CD4-positive, alpha-beta T cell (primary cell): ENCODE data around the gene TEX19. TPM values are rescaled to one million over a fixed set of nuclear protein-coding genes. Genes with fewer than 3 reads are reported as not detected.

ENCODE experiments used
- ATAC-seq: fragments of 200-7000 bp; cut with Tn5 transposase; one replicate; pipeline ENCODE4 v1.10.0; 2022; ENCODE audit warnings: mild to moderate bottlenecking; ENCODE audit not compliant: poor library complexity
- CTCF ChIA-PET: fragments of 350-600 bp; sonication (Branson Sonifier 250); formaldehyde crosslinking; loops from one replicate; lab custom pipeline; 2021; ENCODE audit warnings: antibody characterized with exemption, inconsistent platforms; lab: Charles Lee
- POLR2A ChIA-PET: fragments of 350-600 bp; sonication (Branson Sonifier 250); formaldehyde crosslinking; loops from one replicate; lab custom pipeline; 2021; ENCODE audit warnings: antibody characterized with exemption, inconsistent platforms; lab: Charles Lee
- DNase-seq, 14 experiments: peaks; one replicate each; pipeline ENCODE4 v3.0.0-alpha.2; 2013 to 2020; ENCODE audit warnings: mixed read lengths in 2 of 14
- H3K27ac ChIP-seq, 2 donors: one replicate each; pipeline versions ENCODE4 v1.5.1 to v1.7.0; 2013; ENCODE audit warnings: low read length in 2 of 2, low read depth in 1 of 2, mild to moderate bottlenecking in 1 of 2
- H3K27me3 ChIP-seq, 2 experiments: 1 replicate in 1 of 2; 2 replicates in 1 of 2; pipeline versions ENCODE4 v1.6.1 to v1.7.0; 2013; ENCODE audit warnings: low read length in 2 of 2, control low read depth in 1 of 2, mild to moderate bottlenecking in 1 of 2, moderate library complexity in 1 of 2; ENCODE audit not compliant: insufficient read depth in 2 of 2, control insufficient read depth in 1 of 2
- H3K36me3 ChIP-seq: one replicate; pipeline ENCODE4 v1.6.1; 2013; ENCODE audit warnings: low read length, control low read depth; ENCODE audit not compliant: insufficient read depth
- H3K4me1 ChIP-seq: one replicate; pipeline ENCODE4 v1.6.1; 2013; ENCODE audit warnings: low read length, control low read depth; ENCODE audit not compliant: insufficient read depth
- H3K4me3 ChIP-seq: one replicate; pipeline ENCODE4 v1.5.1; 2013; ENCODE audit warnings: mild to moderate bottlenecking, low read length, moderate library complexity
- H3K9me3 ChIP-seq, 2 experiments: 1 replicate in 1 of 2; 2 replicates in 1 of 2; pipeline versions ENCODE4 v1.6.1 to v1.7.0; 2013; ENCODE audit warnings: low read length in 2 of 2, mild to moderate bottlenecking in 2 of 2, control low read depth in 1 of 2, moderate library complexity in 1 of 2; ENCODE audit not compliant: control insufficient read depth in 1 of 2, insufficient read depth in 1 of 2
- H3K27ac Mint-ChIP-seq: one replicate; pipeline ENCODE4 v1.8.0; 2020; ENCODE audit warnings: mixed read lengths
- H3K27me3 Mint-ChIP-seq: one replicate; pipeline ENCODE4 v1.8.0; 2021; ENCODE audit warnings: mixed read lengths
- H3K36me3 Mint-ChIP-seq: one replicate; pipeline ENCODE4 v1.8.0; 2021; ENCODE audit warnings: low read depth, mixed read lengths
- H3K4me1 Mint-ChIP-seq: one replicate; pipeline ENCODE4 v1.8.0; 2021; ENCODE audit warnings: low read depth, mixed read lengths
- H3K4me3 Mint-ChIP-seq: one replicate; pipeline ENCODE4 v1.8.0; 2020; ENCODE audit warnings: mild to moderate bottlenecking, mixed read lengths
- H3K9me3 Mint-ChIP-seq: one replicate; pipeline ENCODE4 v1.8.0; 2020; ENCODE audit warnings: mixed read lengths
- intact Hi-C, 2 experiments: fragments of 100-400 bp; cut with DNase I in 1 of 2; cut with micrococcal nuclease in 1 of 2; formaldehyde crosslinking; loops; one replicate each; pipeline versions ENCODE4 v1.15.1 to v1.9.0; 2023 to 2025; cut with DNase I, micrococcal nuclease
- total RNA-seq, 174 experiments: library from RNA in 2 of 174; stranded (reverse) in 2 of 174; gene quantifications; one replicate each; pipeline ENCODE4 v1.2.3 and lab custom pipeline; 2021 to 2026
- TF ChIP-seq, protein P1 (sequence below): fragments of 200-600 bp; IDR thresholded peaks from one replicate; pipeline ENCODE4 v1.8.0; 2022; ENCODE audit warnings: antibody characterized with exemption, mild to moderate bottlenecking

The TEX19 gene
- total RNA-seq, 2 experiments from 2014 or later, result not detected

- DNase-seq, result peak in 4 of 14 experiments; percentile 39 to 55 (median 45)
- POLR2A ChIA-PET, result interaction anchor here (0.6 to 6.4 kb wide), 17 partner anchors 10 to 286 kb away, joined by 3 to 157 read pairs (median 4); partner anchors contain the start of genes CSNK1D and SECTM1
- H3K4me3 Mint-ChIP-seq, result peak overlapping the region; percentile 99
Measured at GRCh38 chr17:82316651-82317393, 42.2 kb upstream of the TEX19 start.

GRCh38 chr17:82317394-82318168, 41.5 kb upstream of the TEX19 start, which contains the start of gene CD7:
TSS of gene CD7 (minus strand) at chr17:82317608. CDS start at chr17:82317495, 113 bp downstream.
- DNase-seq (peak in 13 of 14 experiments; percentile 55 to 85 (median 73)), ATAC-seq (peak; percentile 75)
- Mint-ChIP-seq H3K36me3 (peaks cover 27% of the 10 kb centered on the region), H3K9me3 (no peaks in the 10 kb centered on the region), H3K4me3 (peak within 1 kb of the TSS; percentile 99), H3K27me3 (no peaks in the 10 kb centered on the region), H3K27ac (no peak within 1 kb of the TSS), H3K4me1 (peaks cover 38% of the 10 kb centered on the region)
- ChIA-PET CTCF (interaction anchor here (0.8 to 2.5 kb wide), 4 partner anchors 17 to 115 kb away, joined by 3 to 11 read pairs (median 4); no protein-coding TSS in a partner anchor), POLR2A (interaction anchor here (0.8 to 6.4 kb wide), 15 partner anchors 10 to 191 kb away, joined by 3 to 157 read pairs (median 4); partner anchors contain the start of genes CSNK1D and SECTM1)
- H3K27me3 ChIP-seq, result no peaks in the 10 kb centered on the region
- peaks cover 0 to 17% of the 10 kb centered on the region in 2 experiments for H3K9me3 ChIP-seq
- intact Hi-C loops, result loop anchor here in 1 of 2 experiments (1.0 to 2.0 kb wide), 2 partner anchors 17 to 45 kb away; partner anchors contain the start of gene CSNK1D
- TF ChIP-seq, protein P1, sequence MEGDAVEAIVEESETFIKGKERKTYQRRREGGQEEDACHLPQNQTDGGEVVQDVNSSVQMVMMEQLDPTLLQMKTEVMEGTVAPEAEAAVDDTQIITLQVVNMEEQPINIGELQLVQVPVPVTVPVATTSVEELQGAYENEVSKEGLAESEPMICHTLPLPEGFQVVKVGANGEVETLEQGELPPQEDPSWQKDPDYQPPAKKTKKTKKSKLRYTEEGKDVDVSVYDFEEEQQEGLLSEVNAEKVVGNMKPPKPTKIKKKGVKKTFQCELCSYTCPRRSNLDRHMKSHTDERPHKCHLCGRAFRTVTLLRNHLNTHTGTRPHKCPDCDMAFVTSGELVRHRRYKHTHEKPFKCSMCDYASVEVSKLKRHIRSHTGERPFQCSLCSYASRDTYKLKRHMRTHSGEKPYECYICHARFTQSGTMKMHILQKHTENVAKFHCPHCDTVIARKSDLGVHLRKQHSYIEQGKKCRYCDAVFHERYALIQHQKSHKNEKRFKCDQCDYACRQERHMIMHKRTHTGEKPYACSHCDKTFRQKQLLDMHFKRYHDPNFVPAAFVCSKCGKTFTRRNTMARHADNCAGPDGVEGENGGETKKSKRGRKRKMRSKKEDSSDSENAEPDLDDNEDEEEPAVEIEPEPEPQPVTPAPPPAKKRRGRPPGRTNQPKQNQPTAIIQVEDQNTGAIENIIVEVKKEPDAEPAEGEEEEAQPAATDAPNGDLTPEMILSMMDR, result no peak
- H3K4me1 ChIP-seq, result peaks cover 75% of the 10 kb centered on the region
- peak within 1 kb of the TSS; percentile 31 to 80 for H3K27ac ChIP-seq
- H3K4me3 ChIP-seq, result peak within 1 kb of the TSS; percentile 81
- H3K36me3 ChIP-seq, result peaks cover 11% of the 10 kb centered on the region

More at GRCh38 chr17:82316651-82317393, 42.2 kb upstream of the TEX19 start:
- peak overlapping the region; percentile 31 to 80 for H3K27ac ChIP-seq
- no peaks in the 10 kb centered on the region for H3K27me3 Mint-ChIP-seq
- peaks cover 68% of the 10 kb centered on the region for H3K4me1 ChIP-seq
- no peaks in the 10 kb centered on the region for H3K9me3 Mint-ChIP-seq
- TF ChIP-seq, protein P1, result no peak
- H3K9me3 ChIP-seq, result peaks cover 0 to 17% of the 10 kb centered on the region in 2 experiments
- CTCF ChIA-PET, result interaction anchor here (0.8 to 2.5 kb wide), 4 partner anchors 16 to 116 kb away, joined by 3 to 11 read pairs (median 4); no protein-coding TSS in a partner anchor
- ATAC-seq, result peak; percentile 25
- peak overlapping the region; percentile 81 for H3K4me3 ChIP-seq
- H3K4me1 Mint-ChIP-seq, result peaks cover 33% of the 10 kb centered on the region
- H3K27me3 ChIP-seq, result no peaks in the 10 kb centered on the region
- intact Hi-C loops, result loop anchor here (1.0 to 2.0 kb wide), 3 partner anchors 16 to 44 kb away; partner anchors contain the start of gene CSNK1D (in 1 of the 2)
- H3K27ac Mint-ChIP-seq, result no peak overlapping the region
- H3K36me3 ChIP-seq, result peaks cover 11% of the 10 kb centered on the region
- peaks cover 27% of the 10 kb centered on the region for H3K36me3 Mint-ChIP-seq

GRCh38 chr17:82318169-82318498, 40.9 kb upstream of the TEX19 start:
- Mint-ChIP-seq H3K9me3 (no peaks in the 10 kb centered on the region), H3K27me3 (no peaks in the 10 kb centered on the region), H3K36me3 (peaks cover 27% of the 10 kb centered on the region), H3K4me1 (peaks cover 38% of the 10 kb centered on the region), H3K27ac (no peak overlapping the region), H3K4me3 (no peak overlapping the region)
- Histone ChIP-seq H3K36me3 (peaks cover 11% of the 10 kb centered on the region), H3K4me3 (no peak overlapping the region), H3K9me3 (peaks cover 0 to 17% of the 10 kb centered on the region in 2 experiments), H3K27ac (no peak overlapping the region), H3K4me1 (peaks cover 75% of the 10 kb centered on the region), H3K27me3 (no peaks in the 10 kb centered on the region)
- DNase-seq (peak in 1 of 14 experiments; percentile 22), ATAC-seq (no peak)
- TF ChIP-seq, protein P1, result no peak
- intact Hi-C loops, result no loop called here
- ChIA-PET POLR2A (interaction anchor here (1.1 to 6.4 kb wide), 7 partner anchors 16 to 87 kb away, joined by 3 to 157 read pairs (median 10); partner anchors contain the start of gene SECTM1), CTCF (interaction anchor here (0.9 to 2.5 kb wide), 2 partner anchors 18 to 20 kb away, joined by 3 to 11 read pairs; no protein-coding TSS in a partner anchor)
